ENCODE data around the gene NHERF2. TPM values are rescaled to one million over a fixed set of nuclear protein-coding genes. Genes with fewer than 3 reads are reported as not detected.

The NHERF2 gene
- polyA plus RNA-seq, result not detected

GRCh38 chr16:2026461-2027023, at the start of gene NHERF2:
TSS of gene NHERF2 (plus strand) at chr16:2026902. CDS start at chr16:2027006, 104 bp downstream.
- Mint-ChIP-seq H3K9me3 (peaks cover 0 to 1% (median 0%) of the 10 kb centered on the region in 3 donors), H3K36me3 (no peaks in the 10 kb centered on the region), H3K27ac (peak within 1 kb of the TSS in 1 of 3 donors; percentile 2), H3K27me3 (peaks cover 10% of the 10 kb centered on the region), H3K4me3 (peak within 1 kb of the TSS; percentile 62 to 88 (median 82)), H3K4me1 (peaks cover 0 to 9% (median 5%) of the 10 kb centered on the region in 3 donors)

- peaks cover 0 to 3% (median 3%) of the 10 kb centered on the region in 3 donors for H3K4me1 Mint-ChIP-seq
- H3K36me3 Mint-ChIP-seq, result peaks cover 2% of the 10 kb centered on the region
- no peaks in the 10 kb centered on the region for H3K9me3 Mint-ChIP-seq
- peaks cover 15% of the 10 kb centered on the region for H3K27me3 Mint-ChIP-seq
- no peak overlapping the region for H3K27ac Mint-ChIP-seq
- H3K4me3 Mint-ChIP-seq, result no peak overlapping the region
Measured at GRCh38 chr16:1976951-1977874, 49.5 kb upstream of the NHERF2 start.

GRCh38 chr16:1977875-1978268, 48.8 kb upstream of the NHERF2 start:
- peaks cover 18% of the 10 kb centered on the region for H3K27me3 Mint-ChIP-seq

GRCh38 chr16:1978476-1979120, 48.1 kb upstream of the NHERF2 start:
- H3K27ac Mint-ChIP-seq, result no peak overlapping the region
- peaks cover 0 to 2% (median 0%) of the 10 kb centered on the region in 3 donors for H3K4me1 Mint-ChIP-seq
- peaks cover 20% of the 10 kb centered on the region for H3K27me3 Mint-ChIP-seq
- H3K36me3 Mint-ChIP-seq, result peaks cover 2% of the 10 kb centered on the region
- H3K9me3 Mint-ChIP-seq, result no peaks in the 10 kb centered on the region
- peak overlapping the region in 1 of 4 donors; percentile 71 for H3K4me3 Mint-ChIP-seq

More at GRCh38 chr16:1977875-1978268, 48.8 kb upstream of the NHERF2 start:
- Mint-ChIP-seq H3K4me1 (peaks cover 0 to 1% (median under 1%) of the 10 kb centered on the region in 3 donors), H3K9me3 (no peaks in the 10 kb centered on the region), H3K36me3 (peaks cover 2% of the 10 kb centered on the region), H3K27ac (no peak overlapping the region), H3K4me3 (no peak overlapping the region)

- H3K4me1 Mint-ChIP-seq, result peaks cover 0 to 2% (median 0%) of the 10 kb centered on the region in 3 donors
- H3K36me3 Mint-ChIP-seq, result peaks cover 2% of the 10 kb centered on the region
- peak overlapping the region in 1 of 4 donors; percentile 41 for H3K4me3 Mint-ChIP-seq
- peaks cover 20% of the 10 kb centered on the region for H3K27me3 Mint-ChIP-seq
- H3K9me3 Mint-ChIP-seq, result no peaks in the 10 kb centered on the region
- H3K27ac Mint-ChIP-seq, result peak overlapping the region in 1 of 3 donors; percentile 78
Measured at GRCh38 chr16:1979271-1980029, 47.3 kb upstream of the NHERF2 start.

GRCh38 chr16:1980030-1980769, 46.5 kb upstream of the NHERF2 start:
- Mint-ChIP-seq H3K36me3 (peaks cover 2% of the 10 kb centered on the region), H3K27ac (peak overlapping the region in 2 of 3 donors; percentile 59 to 78), H3K9me3 (no peaks in the 10 kb centered on the region), H3K4me3 (peak overlapping the region in 2 of 4 donors; percentile 5 to 79), H3K27me3 (peaks cover 20% of the 10 kb centered on the region), H3K4me1 (peaks cover 0 to 5% (median 0%) of the 10 kb centered on the region in 3 donors)

GRCh38 chr16:1980770-1981087, 46.0 kb upstream of the NHERF2 start:
- Mint-ChIP-seq H3K4me3 (peak overlapping the region in 2 of 4 donors; percentile 5 to 79), H3K27me3 (peaks cover 20% of the 10 kb centered on the region), H3K36me3 (peaks cover 2% of the 10 kb centered on the region), H3K4me1 (peaks cover 0 to 5% (median 0%) of the 10 kb centered on the region in 3 donors), H3K27ac (peak overlapping the region in 2 of 3 donors; percentile 46 to 78), H3K9me3 (no peaks in the 10 kb centered on the region)

GRCh38 chr16:1981398-1981836, 45.3 kb upstream of the NHERF2 start, which contains the start of gene NOXO1:
TSS of gene NOXO1 (minus strand) at chr16:1981469. CDS start at chr16:1981179, 290 bp downstream.
- Mint-ChIP-seq H3K27me3 (peaks cover 20% of the 10 kb centered on the region), H3K27ac (peak within 1 kb of the TSS; percentile 52 to 87 (median 59)), H3K9me3 (no peaks in the 10 kb centered on the region), H3K36me3 (peaks cover 2% of the 10 kb centered on the region), H3K4me3 (peak within 1 kb of the TSS in 3 of 4 donors; percentile 5 to 79 (median 30)), H3K4me1 (peaks cover 0 to 5% (median 0%) of the 10 kb centered on the region in 3 donors)

- peaks cover 2% of the 10 kb centered on the region for H3K36me3 Mint-ChIP-seq
- peaks cover 0 to 5% (median 0%) of the 10 kb centered on the region in 3 donors for H3K4me1 Mint-ChIP-seq
- H3K4me3 Mint-ChIP-seq, result peak overlapping the region in 1 of 4 donors; percentile 79
- peak overlapping the region in 2 of 3 donors; percentile 52 to 87 for H3K27ac Mint-ChIP-seq
- no peaks in the 10 kb centered on the region for H3K9me3 Mint-ChIP-seq
- H3K27me3 Mint-ChIP-seq, result peaks cover 20% of the 10 kb centered on the region
Measured at GRCh38 chr16:1982013-1982433, 44.7 kb upstream of the NHERF2 start.

- peak overlapping the region; percentile 63 to 85 (median 76) for H3K4me3 Mint-ChIP-seq
- peaks cover 20% of the 10 kb centered on the region for H3K27me3 Mint-ChIP-seq
- no peaks in the 10 kb centered on the region for H3K9me3 Mint-ChIP-seq
- peak overlapping the region; percentile 39 to 87 (median 87) for H3K27ac Mint-ChIP-seq
- peaks cover 0 to 5% (median 0%) of the 10 kb centered on the region in 3 donors for H3K4me1 Mint-ChIP-seq
- peaks cover 2% of the 10 kb centered on the region for H3K36me3 Mint-ChIP-seq
Measured at GRCh38 chr16:1982991-1983543, 43.6 kb upstream of the NHERF2 start.

- Mint-ChIP-seq H3K9me3 (no peaks in the 10 kb centered on the region), H3K36me3 (peaks cover under 1% of the 10 kb centered on the region), H3K27ac (peak within 1 kb of the TSS; percentile 81 to 87 (median 87)), H3K4me3 (peak within 1 kb of the TSS; percentile 71 to 85 (median 77)), H3K4me1 (peaks cover 0 to 5% (median 3%) of the 10 kb centered on the region in 3 donors), H3K27me3 (peaks cover 20% of the 10 kb centered on the region)
Measured at GRCh38 chr16:1983544-1984346, 43.0 kb upstream of the NHERF2 start, which contains the start of gene GFER. TSS of gene GFER (plus strand) at chr16:1984193. CDS start at chr16:1984219, 26 bp downstream.

GRCh38 chr16:1984347-1985225, 42.1 kb upstream of the NHERF2 start:
- peaks cover 20% of the 10 kb centered on the region for H3K27me3 Mint-ChIP-seq
- peak overlapping the region; percentile 45 to 81 (median 78) for H3K27ac Mint-ChIP-seq
- H3K4me1 Mint-ChIP-seq, result peaks cover 0 to 8% (median 5%) of the 10 kb centered on the region in 3 donors
- no peaks in the 10 kb centered on the region for H3K9me3 Mint-ChIP-seq
- H3K36me3 Mint-ChIP-seq, result no peaks in the 10 kb centered on the region
- H3K4me3 Mint-ChIP-seq, result peak overlapping the region; percentile 71 to 85 (median 77)

Data from IgD-negative memory B cell (primary cell).